ENCODE data around the gene CEMIP2.
A peak's percentile ranks its signal among the peaks of the same experiment; 100 is the strongest.
"Not testable (repeated sequence)": the region's sequence is repeated elsewhere in the genome, so short reads cannot be mapped to it uniquely, and the experiment has no call there.

Gene CEMIP2, protein sequence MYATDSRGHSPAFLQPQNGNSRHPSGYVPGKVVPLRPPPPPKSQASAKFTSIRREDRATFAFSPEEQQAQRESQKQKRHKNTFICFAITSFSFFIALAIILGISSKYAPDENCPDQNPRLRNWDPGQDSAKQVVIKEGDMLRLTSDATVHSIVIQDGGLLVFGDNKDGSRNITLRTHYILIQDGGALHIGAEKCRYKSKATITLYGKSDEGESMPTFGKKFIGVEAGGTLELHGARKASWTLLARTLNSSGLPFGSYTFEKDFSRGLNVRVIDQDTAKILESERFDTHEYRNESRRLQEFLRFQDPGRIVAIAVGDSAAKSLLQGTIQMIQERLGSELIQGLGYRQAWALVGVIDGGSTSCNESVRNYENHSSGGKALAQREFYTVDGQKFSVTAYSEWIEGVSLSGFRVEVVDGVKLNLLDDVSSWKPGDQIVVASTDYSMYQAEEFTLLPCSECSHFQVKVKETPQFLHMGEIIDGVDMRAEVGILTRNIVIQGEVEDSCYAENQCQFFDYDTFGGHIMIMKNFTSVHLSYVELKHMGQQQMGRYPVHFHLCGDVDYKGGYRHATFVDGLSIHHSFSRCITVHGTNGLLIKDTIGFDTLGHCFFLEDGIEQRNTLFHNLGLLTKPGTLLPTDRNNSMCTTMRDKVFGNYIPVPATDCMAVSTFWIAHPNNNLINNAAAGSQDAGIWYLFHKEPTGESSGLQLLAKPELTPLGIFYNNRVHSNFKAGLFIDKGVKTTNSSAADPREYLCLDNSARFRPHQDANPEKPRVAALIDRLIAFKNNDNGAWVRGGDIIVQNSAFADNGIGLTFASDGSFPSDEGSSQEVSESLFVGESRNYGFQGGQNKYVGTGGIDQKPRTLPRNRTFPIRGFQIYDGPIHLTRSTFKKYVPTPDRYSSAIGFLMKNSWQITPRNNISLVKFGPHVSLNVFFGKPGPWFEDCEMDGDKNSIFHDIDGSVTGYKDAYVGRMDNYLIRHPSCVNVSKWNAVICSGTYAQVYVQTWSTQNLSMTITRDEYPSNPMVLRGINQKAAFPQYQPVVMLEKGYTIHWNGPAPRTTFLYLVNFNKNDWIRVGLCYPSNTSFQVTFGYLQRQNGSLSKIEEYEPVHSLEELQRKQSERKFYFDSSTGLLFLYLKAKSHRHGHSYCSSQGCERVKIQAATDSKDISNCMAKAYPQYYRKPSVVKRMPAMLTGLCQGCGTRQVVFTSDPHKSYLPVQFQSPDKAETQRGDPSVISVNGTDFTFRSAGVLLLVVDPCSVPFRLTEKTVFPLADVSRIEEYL (N-terminal part only)

DNA sequence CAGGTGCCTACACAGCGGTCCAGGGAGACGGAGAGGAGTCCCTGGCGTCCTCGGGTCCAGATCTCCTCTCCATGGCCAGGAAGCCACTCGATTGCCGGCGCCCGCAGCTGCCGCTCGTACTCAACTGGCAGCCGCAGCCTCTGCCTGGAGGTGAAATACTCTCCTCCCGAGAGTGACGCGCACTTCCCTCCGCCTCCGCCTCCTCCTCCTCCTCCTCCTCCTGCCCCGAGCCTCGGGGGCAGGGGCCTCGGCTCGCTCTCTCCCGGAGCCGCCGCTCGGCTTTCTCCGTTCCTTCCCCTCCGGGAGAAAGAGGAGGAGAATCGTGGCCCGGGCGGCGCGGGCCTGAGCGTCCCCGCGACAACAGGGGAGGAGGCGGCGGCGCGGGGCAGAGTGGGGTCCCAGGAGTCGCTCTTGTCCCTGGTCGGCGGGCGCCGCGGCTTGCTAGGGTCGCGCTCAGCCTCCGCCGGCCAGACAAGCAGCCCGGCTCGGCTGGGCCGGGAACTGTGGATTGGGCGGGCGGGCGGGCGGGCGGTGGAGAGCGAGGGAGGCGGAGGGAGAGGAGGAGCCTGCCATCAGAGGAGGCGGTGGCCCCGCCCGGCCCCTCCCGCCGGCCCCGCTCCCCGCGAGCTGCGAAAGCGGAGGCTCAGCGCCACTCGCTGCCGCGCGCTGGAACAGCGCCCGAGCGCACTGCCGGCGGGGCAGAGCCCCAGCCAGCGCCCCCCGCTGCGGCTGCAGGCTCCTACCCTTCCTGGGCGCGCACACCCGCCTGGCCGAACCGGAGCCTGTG is at the start of gene CEMIP2:
TSS of gene CEMIP2 (minus strand) at position 126 of the 787 bp plus-strand sequence. CDS start 18,140 bp downstream, outside the sequence.
- FAIRE-seq (peak; percentile 74), DNase-seq (ENCODE audit: low spot score) (peak; percentile 91)

DNA sequence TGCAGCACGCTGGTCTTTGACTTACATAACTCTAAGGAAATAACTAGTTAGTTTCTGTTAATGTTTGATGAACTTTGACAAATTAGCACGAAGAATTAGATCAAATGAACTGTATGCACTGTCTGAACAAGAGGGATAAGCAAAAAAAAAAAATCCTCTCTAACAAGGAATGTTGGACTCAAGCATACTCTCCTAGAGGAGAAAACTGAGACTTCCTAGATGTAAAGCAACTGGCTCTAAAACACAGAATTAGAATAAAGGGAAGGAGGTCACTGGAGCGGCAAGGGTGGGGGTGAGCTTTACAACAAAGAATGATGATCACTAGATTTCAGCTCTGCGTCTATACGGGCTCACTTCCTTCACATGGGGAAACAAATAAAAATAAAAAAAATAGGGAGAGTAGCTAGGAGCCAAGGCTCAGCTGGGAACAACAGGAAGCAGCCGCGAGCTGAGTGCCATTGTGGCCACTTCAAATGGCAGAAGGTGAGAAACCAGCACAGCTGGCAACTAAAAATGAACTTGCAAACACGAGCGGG is 48.7 kb upstream of the CEMIP2 start:
- no peak for DNase-seq (ENCODE audit: low spot score)
- FAIRE-seq: no peak

DNA sequence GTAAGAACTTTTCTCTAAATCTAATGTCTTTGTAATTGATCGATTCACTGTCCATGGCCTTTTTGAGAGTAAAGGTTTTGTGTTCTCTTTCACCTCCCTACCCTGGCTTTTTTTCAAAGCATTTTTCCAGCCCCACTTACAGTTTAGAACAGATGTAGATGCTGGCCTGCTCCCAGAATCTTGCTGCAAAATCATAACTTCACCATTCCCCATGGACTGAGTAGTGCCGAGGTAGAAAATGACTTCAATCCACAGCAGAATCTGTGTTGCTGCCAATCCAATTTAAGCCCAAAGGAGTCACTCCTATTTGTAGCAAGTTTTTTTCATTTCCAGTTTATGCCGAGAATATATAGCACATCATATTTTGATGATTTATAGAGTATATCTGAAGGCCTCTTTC is 46.5 kb upstream of the CEMIP2 start:
- FAIRE-seq: no peak

DNA sequence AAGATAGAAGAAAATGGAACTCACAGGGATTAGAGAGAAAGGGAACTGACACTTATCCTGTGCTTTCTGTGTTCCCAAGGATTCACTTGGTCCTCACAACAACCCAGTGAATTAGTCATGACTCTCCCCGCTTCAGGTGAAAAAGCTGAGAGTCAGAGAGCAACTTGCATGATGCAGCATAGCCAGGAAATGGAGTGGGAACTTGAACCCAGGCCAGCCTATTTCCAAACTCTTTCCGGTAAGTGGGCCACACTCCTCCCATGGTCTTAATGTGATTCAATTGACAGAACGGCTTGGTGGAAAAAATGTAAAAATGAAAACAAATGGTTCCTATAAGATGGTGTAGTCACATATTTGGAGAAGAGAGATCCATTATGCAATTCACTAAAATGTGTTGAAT is 45.9 kb upstream of the CEMIP2 start:
- FAIRE-seq: no peak

More for the DNA sequence above, 46.5 kb upstream of the CEMIP2 start:
- DNase-seq (ENCODE audit: low spot score): no peak

DNA sequence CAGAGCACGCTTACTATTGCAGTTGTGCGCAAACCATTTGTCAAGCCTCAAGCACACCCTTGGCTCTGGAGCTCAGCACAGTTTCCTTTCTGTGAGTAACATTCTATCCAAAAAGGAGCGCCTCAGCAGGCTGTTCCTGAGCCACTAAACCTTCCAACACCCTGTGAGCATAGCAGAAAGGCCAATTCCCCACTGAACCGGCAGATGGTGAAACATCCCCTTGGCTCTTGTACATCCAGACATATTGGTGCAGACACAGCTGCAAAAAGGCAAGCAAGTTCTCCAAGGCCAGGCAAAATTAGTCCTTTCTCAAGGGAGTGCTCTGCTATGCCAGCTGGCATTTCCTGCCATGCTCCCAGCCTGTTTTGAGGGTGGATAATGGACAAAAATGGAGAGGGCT is 44.1 kb upstream of the CEMIP2 start:
- FAIRE-seq (no peak), DNase-seq (ENCODE audit: low spot score) (no peak)

More for the DNA sequence above, 45.9 kb upstream of the CEMIP2 start:
- DNase-seq (ENCODE audit: low spot score): no peak

DNA sequence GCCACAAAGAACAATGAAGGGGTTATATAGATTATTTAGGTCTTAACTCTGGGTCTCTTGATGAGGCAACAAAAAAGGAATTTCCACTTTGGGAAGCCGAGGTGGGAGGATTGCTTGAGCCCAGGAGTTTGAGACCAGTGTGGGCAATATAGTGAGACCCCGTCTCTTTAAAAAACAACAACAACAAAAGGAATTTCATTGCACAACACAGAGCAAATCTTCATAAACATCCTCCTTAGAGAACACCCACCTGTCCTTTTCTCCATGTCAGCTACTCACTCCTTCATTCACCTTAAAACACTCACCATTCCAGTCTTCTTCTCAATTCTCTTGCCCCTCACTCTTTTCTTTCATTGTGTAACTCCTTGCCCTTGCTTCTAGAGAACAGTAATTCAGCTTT is 39.8 kb upstream of the CEMIP2 start:
- DNase-seq (ENCODE audit: low spot score) (no peak), FAIRE-seq (no peak)

DNA sequence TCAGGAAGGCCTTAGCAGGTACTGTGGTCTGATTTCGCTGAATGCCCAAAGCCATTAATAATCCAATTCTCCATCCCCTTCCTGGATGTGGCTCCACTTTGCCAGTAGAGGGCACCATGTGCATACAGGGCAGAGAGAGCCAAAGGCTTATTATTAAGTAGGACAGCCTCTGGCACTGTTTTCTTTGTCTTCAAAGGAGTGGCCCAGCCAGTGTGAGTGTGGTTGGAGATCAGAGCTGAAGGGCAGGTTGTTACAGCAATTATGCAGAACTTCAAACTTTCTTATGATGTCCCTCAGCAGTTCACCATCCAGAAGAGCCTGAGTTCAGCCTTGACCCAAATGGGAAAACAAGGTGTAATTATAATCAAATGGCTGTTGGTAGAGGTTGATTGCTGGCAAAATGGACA is 38.6 kb upstream of the CEMIP2 start:
- FAIRE-seq (peak; percentile 13), DNase-seq (ENCODE audit: low spot score) (peak; percentile 70)

DNA sequence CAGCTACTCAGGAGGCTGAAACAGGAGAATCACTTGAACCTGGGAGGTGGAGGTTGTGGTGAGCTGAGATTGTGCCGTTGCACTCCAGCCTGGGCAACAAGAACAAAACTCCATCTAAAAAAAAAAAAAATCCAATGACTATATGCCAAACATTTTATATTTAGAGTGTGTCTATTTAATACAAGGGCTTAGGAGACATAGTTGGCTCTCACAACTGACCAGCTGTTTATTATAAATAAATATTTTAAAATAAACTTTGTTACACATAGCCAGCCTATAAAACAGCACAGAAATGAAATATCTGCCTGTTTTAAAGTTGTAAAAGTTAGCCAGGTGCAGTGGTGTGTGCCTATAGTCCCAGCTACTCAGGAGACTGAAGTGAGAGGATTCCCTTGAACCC is 36.8 kb upstream of the CEMIP2 start:
- not testable (repeated sequence) for FAIRE-seq; DNase-seq (ENCODE audit: low spot score)

DNA sequence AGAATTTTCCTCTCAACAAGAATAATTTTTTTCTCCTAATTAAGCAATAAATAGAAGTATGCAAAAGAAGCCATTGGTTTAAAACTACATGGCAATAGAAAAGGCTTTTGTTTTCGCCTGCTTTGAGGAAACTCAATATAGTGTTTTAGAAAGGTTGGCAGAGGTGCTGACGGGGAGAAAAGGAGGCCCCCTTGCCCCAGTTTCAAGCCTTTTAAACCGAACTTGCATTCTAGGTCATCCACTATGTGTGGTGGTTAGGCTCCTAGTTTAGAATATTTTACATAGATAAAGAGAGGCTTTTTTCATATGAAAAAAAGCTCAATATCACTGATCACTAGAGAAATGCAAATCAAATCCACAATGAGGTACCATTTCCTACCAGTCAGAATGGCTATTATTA is 33.5 kb upstream of the CEMIP2 start:
- no peak for DNase-seq (ENCODE audit: low spot score)
- no peak for FAIRE-seq

DNA sequence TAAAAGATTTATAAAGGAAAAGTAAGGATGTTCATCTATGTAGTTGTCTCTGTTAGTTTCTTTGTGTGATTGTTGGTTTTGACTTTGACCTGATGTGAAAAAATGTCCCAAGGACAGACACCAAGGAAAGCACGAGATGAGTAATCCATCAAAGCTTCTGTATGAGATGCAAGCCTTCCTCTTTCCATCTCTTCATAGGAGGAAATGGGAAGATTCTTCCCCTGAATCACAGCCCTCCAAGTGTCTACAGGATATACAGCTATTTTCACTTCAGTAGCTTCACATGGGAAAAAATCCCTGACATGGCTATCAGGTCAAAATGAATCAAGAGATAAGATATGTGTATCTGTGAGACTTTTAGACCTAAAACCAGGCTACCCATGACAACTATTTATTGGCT is 29.0 kb upstream of the CEMIP2 start:
- no peak for DNase-seq (ENCODE audit: low spot score)
- no peak for FAIRE-seq

DNA sequence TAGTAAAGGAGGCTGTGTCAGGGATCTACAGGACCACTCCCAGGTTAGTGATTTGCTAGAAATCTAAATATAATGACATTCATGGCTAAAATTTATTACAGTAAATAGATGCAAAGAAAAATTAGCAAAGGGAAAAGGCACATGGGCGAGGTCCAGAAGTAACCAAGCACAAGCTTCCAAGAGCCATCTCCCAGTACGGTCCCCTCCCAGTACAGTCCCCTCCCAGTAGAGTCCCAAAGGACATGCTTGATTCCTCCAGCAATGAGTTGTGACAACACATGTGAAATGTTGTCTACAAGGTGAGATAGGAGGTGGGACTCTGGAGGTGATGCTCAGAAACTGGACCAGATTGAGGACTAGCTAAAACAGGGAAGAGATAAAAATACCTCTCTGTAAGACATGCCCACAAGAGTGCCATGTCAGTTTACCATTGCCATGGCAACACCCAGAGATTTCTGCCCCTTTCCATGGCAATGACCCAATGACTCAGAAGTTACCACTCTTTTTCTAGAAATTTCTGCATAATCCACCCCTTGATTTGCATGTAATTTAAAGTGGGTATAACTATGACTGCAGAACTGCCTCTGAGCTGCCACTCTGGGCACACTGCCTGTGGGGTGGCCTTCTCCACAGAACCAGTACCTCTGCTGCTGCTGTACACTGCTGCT is 27.9 kb upstream of the CEMIP2 start:
- DNase-seq (ENCODE audit: low spot score) (no peak), FAIRE-seq (no peak)

DNA sequence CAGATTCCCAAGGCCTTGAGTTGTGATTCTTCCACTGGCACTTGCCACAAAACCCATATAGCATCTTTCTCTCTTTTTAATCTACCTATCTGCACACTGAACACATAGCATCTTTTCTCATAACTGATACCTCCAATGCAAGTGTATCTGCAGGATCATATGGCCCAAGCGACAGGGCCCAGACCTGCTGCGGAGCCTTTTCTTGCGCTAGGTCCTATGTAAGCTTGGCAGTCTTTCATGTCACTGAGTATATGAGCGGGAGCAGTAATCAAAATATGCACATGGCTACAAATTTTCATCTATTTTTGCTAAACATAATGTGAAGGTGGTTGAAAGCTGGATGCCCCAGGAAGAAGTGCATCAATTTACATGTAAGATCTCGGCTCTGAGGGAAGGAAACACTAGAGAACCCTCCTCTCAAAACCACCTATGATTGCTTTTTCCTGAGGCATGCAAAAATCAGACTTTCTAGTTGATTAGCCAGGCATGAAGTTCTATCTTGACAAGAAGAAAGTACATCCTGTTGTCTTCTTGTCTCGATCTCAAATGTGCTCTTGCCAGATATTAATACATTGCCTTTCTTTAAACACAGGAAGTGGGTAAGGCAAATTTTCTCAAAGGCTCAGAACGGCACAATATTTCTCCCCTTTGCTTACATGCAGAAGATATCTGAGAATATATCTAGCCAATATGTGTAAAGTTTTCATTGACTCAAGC is 26.9 kb upstream of the CEMIP2 start:
- no peak for FAIRE-seq
- DNase-seq (ENCODE audit: low spot score): no peak

DNA sequence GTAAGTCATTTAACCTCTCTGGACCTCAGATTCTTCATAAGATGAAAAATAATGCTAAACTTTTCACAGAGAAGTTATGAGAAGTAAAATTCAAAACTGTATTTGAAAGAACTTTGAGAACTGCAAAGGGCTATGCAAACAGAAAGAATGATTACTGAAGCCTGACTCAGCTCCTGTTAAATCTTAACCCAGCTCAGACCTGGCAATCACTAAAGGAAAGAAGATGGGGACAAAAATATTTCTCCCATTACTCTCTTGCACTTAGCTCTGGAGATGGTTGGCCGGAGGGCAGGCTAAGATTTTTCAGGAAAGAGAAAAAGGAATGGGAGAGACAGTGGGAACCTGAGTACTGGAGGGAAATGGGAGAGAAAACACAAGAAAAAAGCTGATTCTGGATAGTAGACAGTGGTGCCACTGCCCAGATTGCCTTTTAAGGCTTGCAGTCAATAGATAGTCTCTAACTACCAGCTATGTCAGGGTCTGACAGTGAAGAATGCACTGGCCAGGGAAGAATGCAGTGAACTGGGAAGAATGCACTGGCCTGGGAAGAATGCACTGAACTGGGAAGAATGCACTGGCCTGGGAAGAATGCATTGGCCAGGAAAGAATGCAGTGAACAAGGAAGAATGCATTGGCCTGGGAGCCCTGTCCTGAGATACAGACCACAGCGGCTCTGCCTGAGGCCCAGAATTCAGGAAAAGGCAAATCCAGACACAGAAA is 25.2 kb upstream of the CEMIP2 start:
- DNase-seq (ENCODE audit: low spot score): no peak
- FAIRE-seq: no peak

DNA sequence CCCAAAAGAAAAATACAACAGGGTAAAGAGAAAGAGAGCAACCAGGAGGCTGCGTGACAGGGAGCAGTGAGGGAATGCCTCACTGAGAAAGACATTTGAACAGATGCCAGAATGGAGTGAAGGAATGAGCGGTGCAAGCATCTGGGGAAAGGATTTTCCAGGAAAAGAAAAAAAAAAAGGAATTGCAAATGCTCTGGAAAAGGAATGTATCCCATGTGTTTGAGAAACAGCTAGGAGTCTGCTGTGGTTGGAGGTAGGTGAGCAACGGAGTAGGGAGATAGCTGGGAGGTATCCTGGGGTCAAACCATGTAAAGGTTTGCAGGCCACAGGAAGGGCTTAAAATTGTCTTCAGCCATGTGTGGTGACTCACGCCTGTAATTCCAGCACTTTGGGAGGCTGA is 23.6 kb upstream of the CEMIP2 start:
- DNase-seq (ENCODE audit: low spot score) (no peak), FAIRE-seq (no peak)

DNA sequence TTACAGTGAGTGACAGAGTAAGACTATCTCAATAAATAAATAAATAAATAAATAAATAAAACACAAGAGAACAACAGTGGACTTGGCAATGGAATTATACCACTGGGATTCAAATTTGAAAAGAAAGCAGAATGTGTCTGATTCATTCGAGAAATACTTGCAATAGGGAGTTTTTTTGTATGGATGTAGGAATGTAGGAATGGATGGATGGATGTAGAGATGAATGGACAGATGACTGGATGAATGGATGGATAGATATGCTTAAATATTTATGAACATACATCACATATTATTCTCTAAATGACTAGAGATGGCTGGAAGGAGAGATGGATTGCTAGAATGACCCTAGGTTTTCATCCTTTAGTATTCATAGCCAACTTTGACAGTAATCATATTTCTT is 22.0 kb upstream of the CEMIP2 start:
- FAIRE-seq (no peak), DNase-seq (ENCODE audit: low spot score) (no peak)

DNA sequence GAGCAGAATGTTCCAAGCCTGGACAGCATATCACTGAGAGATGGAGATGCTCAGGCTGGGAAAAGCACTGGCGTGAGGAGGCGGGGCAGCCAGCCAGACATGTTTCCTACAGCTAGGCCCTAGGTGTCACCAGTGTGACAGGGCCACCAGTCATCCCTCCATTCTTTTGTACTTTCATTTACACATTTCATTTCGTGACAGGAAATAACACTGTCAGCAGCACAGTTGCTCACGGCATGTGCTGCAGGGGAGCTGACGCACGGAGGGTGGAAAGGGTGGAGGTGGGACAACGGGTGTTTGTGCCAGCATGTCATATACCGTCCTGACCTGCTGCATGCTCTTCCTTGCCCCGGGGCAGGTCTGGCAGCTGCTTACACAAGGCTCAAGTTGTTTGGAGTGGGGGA is 14.8 kb upstream of the CEMIP2 start:
- DNase-seq (ENCODE audit: low spot score): no peak
- FAIRE-seq: no peak

DNA sequence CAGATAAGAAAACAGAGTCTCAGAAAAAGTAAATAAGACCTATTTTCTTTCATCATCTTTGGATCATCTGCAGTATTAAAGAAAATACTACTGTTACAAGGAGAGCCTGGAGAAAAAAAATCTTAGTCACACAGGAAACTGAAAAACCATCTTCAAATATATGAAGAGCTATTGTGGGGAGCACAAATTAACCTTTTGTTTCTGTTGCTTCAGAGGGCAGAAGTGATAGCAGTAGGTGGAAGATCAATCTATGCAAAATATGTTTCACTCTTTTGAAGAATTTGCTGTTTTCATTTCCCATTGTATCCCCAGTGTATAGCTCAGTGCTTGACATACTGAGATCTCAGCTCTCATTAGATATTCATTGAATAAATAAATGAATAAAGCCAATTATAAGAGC is 13.1 kb upstream of the CEMIP2 start:
- FAIRE-seq: no peak

DNA sequence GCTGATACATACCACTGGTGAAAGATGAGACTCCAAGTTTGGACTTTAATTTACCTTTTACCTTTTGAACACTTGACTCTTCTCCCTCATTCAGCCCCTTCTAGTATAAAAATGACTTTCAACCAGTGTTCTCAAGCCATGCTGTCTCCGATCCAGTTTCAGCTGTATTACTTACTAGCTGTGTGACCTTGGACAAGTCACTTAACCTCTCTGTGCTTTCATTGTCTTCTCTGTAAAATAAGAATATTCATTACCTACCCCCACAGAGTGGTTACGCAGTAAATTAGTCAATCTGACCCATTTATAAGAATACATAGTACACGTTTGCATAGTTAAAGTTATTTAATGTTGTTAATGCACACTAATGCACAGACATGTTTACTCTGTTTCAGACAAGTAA is 12.6 kb upstream of the CEMIP2 start:
- DNase-seq (ENCODE audit: low spot score): no peak
- no peak for FAIRE-seq

More for the DNA sequence above, 13.1 kb upstream of the CEMIP2 start:
- DNase-seq (ENCODE audit: low spot score): no peak

DNA sequence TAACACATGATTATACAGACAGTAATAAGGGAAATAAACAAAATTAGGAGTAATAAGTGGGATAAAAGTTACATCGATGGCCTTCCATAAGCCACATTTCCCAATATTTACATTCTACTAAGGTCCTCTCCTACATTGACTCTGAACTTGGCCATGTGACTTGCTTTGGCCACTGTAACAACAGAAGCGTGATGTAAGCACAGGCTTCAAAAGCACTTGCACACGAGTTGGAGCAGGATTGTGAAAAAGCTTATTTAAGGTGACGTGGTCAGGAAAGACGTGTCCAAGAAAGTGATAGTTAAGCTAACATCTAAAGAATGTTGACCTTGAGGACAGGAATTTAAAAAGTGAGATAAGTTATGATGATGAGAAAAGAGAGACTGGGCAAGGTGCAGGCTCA is 9.8 kb upstream of the CEMIP2 start:
- no peak for FAIRE-seq
- DNase-seq (ENCODE audit: low spot score): no peak

All from urothelium cell line (cell line).